Measurements from ENCODE around the gene KARS1.

DNA sequence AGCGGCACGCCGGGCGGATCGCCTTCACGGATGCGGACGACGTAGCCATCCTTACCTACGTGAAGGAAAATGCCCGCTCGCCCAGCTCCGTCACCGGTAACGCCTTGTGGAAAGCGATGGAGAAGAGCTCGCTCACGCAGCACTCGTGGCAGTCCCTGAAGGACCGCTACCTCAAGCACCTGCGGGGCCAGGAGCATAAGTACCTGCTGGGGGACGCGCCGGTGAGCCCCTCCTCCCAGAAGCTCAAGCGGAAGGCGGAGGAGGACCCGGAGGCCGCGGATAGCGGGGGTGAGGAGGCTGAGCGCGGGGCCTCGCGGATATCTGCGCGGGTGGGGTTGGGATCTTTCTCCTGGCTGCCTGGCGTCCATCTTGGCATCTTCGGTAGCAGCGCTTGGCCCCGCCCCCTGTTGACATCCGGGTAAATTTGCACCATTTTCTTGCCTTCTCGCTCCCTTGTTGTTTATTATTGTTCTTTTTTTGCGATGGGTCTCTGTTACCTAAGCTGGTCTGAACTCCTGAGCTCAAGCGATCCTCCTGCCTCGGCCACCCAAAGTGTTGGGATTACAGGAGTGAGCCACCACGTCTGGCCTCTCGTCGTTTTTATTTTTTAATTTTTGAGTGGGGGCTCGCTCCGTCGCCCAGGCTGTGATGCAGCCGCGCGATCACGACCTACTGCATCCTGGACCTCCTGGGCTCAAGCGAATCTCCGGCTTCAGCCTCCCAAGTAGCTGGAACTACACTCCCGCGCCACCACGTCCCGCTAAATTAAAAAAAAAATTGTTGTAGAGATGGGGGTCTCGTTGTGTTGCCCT is 1.0 kb upstream of the KARS1 start:
- peak; percentile 91 for TF ChIP-seq YY1 (IDR thresholded peaks at IDR 0.05; ENCODE audit: extremely low read depth, insufficient replicate concordance, low read depth, low read length)
- TF ChIP-seq, protein P1, sequence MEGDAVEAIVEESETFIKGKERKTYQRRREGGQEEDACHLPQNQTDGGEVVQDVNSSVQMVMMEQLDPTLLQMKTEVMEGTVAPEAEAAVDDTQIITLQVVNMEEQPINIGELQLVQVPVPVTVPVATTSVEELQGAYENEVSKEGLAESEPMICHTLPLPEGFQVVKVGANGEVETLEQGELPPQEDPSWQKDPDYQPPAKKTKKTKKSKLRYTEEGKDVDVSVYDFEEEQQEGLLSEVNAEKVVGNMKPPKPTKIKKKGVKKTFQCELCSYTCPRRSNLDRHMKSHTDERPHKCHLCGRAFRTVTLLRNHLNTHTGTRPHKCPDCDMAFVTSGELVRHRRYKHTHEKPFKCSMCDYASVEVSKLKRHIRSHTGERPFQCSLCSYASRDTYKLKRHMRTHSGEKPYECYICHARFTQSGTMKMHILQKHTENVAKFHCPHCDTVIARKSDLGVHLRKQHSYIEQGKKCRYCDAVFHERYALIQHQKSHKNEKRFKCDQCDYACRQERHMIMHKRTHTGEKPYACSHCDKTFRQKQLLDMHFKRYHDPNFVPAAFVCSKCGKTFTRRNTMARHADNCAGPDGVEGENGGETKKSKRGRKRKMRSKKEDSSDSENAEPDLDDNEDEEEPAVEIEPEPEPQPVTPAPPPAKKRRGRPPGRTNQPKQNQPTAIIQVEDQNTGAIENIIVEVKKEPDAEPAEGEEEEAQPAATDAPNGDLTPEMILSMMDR (IDR thresholded peaks at IDR 0.05 in 2 of 3, conservative IDR thresholded peaks at IDR 0.05 in 1 of 3; ENCODE audit: borderline replicate concordance in 1 of 3, insufficient read depth in 1 of 3, low read depth in 2 of 3, low read length in 2 of 3) = no peak
- no peak for TF ChIP-seq EZH2 (IDR thresholded peaks at IDR 0.05)
- TF ChIP-seq, protein P2, sequence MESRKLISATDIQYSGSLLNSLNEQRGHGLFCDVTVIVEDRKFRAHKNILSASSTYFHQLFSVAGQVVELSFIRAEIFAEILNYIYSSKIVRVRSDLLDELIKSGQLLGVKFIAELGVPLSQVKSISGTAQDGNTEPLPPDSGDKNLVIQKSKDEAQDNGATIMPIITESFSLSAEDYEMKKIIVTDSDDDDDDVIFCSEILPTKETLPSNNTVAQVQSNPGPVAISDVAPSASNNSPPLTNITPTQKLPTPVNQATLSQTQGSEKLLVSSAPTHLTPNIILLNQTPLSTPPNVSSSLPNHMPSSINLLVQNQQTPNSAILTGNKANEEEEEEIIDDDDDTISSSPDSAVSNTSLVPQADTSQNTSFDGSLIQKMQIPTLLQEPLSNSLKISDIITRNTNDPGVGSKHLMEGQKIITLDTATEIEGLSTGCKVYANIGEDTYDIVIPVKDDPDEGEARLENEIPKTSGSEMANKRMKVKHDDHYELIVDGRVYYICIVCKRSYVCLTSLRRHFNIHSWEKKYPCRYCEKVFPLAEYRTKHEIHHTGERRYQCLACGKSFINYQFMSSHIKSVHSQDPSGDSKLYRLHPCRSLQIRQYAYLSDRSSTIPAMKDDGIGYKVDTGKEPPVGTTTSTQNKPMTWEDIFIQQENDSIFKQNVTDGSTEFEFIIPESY (IDR thresholded peaks at IDR 0.05; ENCODE audit: extremely low read depth, insufficient replicate concordance, low read length) = no peak
- TF ChIP-seq POLR2A (IDR thresholded peaks at IDR 0.05; ENCODE audit: borderline replicate concordance, extremely low read depth, insufficient read depth, insufficient read length) = no peak
- TF ChIP-seq ELF1 (IDR thresholded peaks at IDR 0.05; ENCODE audit: borderline replicate concordance, low read depth) = no peak
- no peak for TF ChIP-seq EZH2phosphoT487 (IDR thresholded peaks at IDR 0.05; ENCODE audit: borderline replicate concordance)
- TF ChIP-seq, protein P3, sequence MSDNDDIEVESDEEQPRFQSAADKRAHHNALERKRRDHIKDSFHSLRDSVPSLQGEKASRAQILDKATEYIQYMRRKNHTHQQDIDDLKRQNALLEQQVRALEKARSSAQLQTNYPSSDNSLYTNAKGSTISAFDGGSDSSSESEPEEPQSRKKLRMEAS (IDR thresholded peaks at IDR 0.05) = no peak
- no peak for TF ChIP-seq ZNF274 (IDR thresholded peaks at IDR 0.05; ENCODE audit: low read depth, low read length)
- TF ChIP-seq SRF (IDR thresholded peaks at IDR 0.05; ENCODE audit: low read depth) = no peak
- TF ChIP-seq CBX3 (IDR thresholded peaks at IDR 0.05; ENCODE audit: low read depth) = no peak

Measured in HCT116 (cell line).